ENCODE measurements around the gene LAMA5. TPM values are rescaled to one million over a fixed set of nuclear protein-coding genes. Genes with fewer than 3 reads are reported as not detected.
"Not testable (repeated sequence)": the region's sequence is repeated elsewhere in the genome, so short reads cannot be mapped to it uniquely, and the experiment has no call there.

Gene LAMA5
- total RNA-seq, 1 experiment from 2014 or later, result 29.7 TPM

DNA sequence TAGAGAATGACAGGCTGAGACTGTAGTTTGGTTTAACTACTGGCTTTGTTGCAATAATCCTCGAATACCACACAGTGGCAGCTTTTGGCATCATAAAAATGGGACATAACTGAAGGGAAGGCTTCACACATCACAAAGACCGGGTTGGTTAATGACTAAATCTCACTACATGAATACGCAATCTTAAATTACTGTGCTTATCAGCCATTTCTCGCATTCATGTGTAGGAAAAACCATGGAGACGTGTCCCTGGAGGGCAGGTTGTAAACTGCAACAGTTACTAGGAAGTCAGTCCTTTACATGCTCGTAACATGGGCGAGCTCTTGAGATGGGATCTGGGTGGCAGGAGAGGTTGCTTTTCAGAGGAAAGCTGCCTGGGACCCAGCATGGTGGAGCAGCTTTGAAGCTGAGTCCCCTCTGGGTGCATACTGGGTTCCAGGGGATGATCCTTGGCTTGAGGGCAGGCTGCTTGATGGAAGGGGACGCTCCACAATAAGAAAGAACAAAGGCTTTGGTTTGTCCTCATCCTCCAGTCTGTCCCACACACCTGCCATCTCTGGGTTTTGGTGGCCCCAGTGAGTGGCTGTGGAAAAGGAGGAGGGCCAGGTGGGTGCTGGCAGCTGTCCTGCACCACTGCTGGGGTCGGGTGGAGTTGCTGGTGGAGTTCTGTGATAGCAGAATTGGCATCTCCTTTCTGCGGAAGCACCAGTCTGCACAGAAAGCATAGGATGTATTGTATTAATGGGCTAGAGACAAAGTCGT is 21.9 kb upstream of the LAMA5 start:
- DNase-seq (ENCODE audit: low read depth), result no peak

DNA sequence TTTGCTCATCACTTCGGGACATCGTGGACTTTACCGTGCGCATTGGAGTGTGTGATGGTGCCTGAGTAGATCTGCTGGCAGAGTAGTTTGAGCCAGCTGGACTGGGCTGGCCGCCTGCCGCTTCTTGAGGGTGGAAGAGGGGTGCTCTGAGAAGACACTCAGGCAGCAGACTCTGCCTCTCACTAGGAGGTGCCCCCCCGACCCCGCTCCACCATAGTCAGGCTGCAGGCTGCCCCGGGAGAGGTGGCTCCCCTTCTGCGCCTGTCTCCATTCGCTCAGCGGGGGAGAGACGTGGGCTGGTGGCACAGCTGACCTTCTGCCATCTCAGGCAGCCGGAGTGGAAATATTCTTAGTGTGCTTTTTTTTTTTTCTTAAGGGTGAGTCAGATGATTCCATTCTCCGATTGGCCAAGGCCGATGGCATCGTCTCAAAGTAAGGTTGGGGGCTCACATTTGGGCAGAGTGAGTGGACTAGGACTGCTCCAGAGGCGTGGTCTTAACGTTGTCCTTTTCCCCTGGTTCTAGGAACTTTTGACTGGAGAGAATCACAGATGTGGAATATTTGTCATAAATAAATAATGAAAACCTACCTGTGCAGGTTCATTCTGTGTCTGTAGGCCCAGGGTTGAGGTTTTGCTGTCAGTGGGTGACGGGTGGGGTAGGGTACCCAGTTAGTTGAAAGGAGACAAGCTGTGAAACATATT is 21.0 kb upstream of the LAMA5 start:
- DNase-seq (ENCODE audit: low read depth), result no peak

DNA sequence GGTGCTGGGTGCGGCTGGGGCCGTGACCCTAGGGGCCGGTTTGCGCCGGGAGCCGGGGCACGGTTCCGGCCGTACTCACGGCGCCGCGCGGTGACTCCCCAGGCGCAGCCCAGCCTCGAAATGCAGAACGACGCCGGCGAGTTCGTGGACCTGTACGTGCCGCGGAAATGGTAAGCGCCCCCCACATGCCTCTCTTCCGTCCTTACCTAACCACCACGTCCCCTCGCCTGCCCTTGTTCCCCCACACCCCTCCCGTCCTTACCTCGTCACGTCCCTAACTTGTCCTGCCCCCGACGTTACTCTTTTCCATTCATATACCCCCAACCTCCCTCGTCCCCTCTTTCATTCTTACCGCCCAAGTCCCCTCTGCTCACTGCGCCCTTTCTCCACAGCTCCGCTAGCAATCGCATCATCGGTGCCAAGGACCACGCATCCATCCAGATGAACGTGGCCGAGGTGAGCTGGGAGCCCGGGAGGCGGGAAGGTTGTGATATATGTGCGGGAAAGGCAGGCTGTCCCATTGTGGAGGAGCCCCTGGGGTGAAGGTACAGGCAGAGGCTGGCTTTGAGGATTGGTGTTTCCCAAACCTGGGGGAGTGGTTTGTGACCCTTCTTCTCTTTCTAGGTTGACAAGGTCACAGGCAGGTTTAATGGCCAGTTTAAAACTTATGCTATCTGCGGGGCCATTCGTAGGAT is 20.3 kb upstream of the LAMA5 start:
- DNase-seq (ENCODE audit: low read depth), result no peak

DNA sequence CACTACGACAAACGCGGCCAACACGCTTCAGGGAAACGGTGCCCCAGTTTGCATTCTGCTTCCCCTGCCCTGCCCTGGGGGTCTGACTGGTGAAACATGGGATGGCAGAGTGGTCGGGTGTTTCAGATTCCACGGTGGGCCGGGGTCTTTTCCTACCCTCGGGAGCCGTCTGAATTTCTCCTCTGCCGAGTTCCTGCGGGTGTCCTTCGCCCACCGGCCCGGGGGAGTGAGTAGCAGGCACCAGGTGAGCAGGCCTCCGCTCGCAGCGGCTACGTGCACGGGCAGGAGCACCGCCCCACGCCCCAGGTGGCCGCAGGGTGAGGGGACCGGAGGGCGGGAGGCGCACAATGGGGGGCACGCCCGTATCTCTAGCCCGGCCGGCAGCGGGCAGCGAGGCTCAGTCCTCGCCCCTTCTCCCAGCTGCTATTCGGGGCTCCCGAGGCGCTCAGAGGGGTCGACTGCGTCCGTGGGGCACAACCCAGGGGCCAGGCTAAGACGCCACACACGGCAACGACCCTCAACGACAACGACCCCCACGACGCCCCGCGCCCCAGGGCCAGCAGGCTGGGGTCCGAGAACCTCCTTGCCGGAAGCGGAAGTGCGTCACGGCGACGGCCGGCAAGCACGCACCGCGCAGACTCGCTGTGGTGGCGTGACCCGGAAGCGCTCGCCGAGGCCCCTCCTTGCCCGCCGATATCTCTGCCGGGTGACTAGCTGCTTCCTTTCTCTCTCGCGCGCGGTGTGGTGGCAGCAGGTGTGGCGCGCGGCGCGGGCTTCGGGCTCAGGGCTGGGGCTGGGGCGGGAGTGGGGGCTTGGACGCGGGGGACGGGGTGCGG is 19.5 kb upstream of the LAMA5 start, which contains the start of gene RPS21:
RPS21 (plus strand) TSS at position 721 of the 836 bp plus-strand sequence. CDS start 236 bp downstream, outside the sequence.
- DNase-seq (ENCODE audit: low read depth), result peak; percentile 94

DNA sequence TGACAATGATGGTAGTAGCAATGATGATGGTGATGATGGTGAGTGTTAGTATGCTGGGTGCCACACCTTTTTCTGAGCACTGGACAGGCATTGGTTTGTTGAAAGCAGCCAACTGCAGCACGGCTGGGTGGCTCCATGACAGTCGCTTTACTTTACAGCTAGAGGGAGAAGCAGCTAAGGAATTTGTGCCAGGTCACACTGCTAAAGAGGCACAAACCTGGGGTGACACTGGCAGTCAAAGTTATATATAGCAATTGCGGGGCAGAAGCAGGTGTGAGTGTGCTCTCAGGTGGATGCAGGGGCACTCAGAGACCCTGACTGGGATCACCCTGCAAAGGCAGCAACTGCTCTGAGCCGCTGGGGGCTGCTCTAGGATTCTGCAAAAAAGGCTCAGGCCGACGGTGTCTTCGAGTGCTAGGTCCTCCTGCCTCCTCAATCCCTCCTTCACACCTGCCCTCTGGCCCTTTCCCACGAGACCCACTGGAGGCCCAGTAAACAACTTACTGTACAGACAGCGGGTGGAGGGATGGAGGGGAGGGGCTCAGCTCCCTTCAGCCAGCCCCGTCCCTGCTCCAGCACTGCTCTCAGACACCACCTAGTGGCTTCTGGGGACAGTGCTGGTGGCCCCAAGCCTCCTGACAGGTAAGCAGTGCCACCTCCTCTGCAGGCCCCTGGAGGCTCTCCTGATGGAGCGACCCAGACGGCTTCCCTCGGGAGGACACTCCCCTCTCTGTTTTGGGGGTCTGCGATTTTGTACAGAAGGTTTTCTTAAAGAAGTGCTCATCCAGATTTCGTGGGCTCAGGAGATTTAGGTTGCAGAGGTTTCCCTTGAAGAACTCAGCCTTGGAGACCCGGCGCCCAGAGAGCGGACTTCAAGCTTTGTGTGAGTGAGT is 15.4 kb upstream of the LAMA5 start:
- DNase-seq (ENCODE audit: low read depth), result peak; percentile 82

DNA sequence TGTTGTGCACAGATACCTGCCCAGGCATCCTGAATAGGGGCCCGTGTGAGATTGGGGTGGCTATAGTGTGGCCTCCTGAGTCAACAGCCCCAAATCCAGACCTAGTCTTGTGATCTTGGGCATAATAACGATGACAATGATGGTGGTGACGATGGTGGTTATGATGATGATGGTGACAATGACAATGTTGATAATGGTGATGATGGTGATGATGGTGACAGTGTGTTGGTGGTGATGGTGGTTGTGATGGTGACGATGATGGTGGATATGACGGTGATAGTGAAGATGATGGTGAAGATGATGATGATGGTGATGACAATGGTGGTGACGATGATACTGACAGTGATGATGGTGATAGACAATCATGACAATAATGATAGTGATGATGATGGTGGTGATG is 14.7 kb upstream of the LAMA5 start:
- DNase-seq (ENCODE audit: low read depth), result no peak

DNA sequence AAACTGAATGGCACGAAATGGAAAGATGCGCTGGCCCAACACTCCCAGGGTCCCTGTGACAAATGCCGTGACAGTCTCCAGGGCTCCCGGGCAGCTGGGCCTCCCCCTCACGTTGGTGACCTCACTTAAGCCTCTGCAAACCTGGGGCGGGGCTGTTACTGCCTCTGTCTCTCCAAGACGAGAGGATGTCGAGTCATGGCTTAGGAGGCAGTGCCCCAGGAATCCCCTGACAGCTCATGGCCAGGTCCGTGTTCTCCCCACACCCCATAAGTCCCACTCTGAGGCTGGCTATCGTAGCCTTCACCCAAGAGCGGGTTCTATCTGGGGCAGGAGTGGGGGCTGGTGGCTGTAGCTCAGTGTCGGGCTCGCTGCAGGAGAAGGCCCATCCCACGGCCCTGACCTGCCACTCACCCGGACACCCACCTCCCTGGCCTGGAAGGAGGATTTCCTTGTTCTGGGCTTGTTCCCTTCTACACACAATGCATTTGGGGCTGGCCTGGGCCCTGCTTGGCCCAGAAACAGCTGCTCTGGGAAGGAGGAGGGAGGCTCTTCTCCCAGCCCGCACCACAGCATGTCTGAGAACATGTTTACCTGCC is 14.2 kb upstream of the LAMA5 start:
- peak; percentile 89 for DNase-seq (ENCODE audit: low read depth)

DNA sequence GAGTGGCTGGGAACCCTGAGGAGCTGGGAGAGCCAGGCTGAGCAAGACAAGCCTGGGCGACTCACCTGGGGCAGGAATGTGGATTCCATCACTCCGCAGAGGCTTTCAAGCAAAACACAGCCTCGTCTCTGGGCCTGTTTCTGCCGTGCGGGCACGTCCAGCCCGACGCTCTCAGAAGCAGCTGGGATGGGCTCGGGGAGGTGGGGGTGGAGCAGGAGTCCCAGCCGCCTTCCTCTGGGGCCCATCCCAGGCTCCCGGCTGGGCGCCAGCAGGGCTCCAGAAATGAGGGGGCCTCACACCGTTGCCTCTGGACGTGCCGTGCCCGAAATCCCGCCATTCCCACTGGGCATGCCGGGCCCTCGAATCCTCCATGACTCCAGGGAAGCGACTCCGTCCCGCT is 11.1 kb upstream of the LAMA5 start:
- no peak for DNase-seq (ENCODE audit: low read depth)

DNA sequence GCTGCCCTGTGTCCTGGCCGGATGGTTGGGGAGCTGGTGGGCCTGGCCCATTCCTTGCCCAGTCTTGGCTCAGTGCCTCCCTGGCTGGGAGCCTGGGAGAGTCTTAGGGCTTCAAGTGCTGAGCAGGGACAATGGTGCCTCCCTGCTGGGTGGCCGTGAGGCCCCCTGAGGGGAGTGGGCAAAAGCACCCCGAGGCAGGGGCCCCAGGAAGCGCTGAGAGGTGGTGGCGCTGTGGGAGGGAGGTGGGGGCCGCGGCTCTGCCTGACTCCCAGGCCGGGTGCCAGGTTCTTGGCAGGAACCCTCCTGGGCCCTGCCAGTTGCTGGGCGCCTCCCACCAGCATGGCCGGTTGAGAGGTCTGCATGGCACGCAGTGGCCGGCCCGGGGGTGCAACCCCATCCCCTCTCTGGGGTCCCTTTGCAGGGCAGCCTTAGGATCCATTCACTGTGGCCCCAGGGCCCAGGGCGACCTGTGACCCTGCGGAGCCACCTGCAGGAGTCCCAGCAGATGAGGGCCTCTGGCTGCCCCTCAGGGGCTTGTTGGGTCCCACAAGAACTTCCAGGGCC is 10.6 kb upstream of the LAMA5 start:
- no peak for DNase-seq (ENCODE audit: low read depth)

DNA sequence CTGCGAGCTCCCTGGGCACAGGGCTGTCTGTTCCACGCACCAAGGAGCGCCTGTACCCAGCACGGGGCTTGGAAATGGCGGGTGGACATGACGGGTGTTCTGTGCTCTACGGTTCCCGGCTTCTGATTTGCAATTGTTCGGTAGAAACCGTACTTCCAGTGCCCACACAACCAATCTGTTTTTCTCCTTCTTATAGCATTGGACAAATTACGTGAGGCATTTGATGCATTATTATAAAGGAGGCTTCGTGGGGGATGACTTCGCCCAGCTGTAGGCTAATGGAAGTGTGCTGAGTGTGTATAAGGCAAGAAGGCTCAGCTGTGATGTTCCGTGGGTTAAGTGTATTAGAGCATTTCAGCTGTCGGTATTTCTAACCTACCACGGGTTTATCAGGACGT is 10.0 kb upstream of the LAMA5 start:
- DNase-seq (ENCODE audit: low read depth), result no peak

DNA sequence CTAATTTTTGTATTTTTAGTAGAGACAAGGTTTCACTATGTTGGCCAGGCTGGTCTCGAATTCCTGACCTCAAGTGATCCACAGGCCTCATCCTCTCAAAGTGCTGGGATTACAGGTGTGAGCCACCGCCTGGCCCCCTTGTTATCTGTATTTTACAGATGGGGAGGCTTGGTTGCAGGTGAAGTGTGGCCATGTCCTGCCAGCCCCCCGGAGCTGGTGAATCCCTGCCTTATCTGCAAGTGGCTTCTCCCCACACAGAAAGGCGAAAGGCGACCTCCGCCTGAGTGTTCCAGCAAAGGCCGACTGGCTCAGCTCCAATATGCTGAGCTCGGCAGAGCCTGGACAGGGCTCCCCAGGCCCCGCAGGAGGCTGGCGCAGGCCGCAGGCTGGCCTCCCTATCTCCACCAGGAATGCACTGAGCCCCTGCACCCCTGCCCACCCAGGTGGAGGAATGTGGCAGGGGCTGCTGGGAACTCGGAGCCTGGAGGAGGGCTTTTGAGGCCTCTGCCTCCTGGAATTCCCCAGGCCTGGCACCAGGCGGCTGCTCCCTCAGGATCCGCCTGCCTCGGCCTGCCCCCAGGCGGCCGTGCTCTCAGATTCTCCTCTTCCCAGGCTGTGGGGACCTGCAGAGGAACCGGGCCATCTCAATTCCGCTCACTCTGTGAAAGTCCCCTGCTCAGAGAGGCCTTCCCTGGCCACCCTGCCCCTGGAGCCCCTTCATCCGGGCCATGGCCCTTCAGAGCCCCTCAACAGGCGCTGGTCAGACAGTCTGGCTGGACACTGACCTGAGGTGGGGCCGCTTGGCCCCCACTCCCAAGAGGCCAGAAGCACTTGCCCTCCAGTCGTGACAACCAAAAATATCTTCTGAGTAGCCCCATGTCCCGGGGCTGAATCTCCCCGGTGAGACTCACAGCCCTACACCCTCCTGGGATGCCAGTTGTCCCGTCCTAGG is 9.3 kb upstream of the LAMA5 start:
- no peak for DNase-seq (ENCODE audit: low read depth)

DNA sequence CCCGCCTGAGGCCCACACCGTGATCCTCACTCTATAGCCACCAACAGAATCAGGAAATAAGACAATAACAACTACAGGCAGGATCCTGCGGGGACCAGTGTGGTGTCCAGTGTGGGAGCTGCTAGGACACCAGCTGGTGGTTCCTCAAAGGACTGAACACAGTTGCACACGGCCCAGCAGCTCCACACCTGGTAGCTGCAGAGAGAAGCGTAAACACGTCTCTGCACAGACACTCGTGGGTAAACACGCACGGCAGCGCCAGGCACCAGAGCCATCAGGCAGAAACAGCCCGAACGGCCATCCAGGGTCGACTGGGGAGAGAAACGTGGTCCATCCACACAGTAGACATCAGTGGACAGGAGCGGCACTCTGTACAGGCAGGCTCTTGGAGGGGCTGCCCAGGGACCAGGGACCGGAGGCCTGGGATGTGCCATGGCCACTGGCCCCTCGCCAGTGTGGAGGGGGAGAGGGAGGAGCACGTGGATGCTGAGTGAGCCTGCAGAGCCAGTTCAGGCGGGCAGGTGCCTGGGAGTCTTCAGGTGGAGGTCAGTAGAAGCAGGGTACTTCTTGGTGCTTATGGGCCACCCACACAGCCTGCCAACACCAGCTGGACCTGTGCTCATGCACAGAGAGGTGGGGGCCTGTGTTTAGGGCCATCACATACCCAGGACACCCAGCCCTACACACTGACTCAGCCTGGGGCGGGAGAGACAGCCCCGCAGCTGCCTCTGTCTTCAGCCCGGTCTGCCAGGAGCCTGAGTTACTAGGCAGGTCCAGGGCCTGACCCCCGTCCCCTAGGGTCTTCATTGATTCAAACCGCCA is 7.4 kb upstream of the LAMA5 start:
- DNase-seq (ENCODE audit: low read depth), result no peak

DNA sequence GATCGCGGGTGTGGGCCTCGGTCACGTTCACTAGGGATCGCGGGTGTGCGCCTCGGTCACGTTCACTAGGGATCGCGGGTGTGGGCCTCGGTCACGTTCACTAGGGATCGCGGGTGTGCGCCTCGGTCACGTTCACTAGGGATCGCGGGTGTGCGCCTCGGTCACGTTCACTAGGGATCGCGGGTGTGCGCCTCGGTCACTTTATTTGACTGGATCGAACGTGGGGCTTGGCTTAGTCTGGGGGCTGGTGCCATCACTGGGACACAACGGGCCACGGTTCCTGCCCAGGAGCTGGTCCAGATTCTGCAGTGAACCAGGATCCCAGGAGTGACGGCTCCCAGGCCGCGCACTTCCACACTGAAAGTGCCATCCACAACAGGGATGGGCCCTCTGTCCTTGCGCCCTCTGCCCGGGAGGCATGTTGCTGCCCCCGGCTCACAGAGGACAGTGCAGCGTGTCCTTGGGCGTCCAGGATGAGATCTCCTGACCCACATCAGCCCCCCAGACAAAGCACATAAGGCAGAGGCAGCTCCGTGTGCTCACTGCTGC is 6.6 kb upstream of the LAMA5 start:
- not testable (repeated sequence) for DNase-seq (ENCODE audit: low read depth)

DNA sequence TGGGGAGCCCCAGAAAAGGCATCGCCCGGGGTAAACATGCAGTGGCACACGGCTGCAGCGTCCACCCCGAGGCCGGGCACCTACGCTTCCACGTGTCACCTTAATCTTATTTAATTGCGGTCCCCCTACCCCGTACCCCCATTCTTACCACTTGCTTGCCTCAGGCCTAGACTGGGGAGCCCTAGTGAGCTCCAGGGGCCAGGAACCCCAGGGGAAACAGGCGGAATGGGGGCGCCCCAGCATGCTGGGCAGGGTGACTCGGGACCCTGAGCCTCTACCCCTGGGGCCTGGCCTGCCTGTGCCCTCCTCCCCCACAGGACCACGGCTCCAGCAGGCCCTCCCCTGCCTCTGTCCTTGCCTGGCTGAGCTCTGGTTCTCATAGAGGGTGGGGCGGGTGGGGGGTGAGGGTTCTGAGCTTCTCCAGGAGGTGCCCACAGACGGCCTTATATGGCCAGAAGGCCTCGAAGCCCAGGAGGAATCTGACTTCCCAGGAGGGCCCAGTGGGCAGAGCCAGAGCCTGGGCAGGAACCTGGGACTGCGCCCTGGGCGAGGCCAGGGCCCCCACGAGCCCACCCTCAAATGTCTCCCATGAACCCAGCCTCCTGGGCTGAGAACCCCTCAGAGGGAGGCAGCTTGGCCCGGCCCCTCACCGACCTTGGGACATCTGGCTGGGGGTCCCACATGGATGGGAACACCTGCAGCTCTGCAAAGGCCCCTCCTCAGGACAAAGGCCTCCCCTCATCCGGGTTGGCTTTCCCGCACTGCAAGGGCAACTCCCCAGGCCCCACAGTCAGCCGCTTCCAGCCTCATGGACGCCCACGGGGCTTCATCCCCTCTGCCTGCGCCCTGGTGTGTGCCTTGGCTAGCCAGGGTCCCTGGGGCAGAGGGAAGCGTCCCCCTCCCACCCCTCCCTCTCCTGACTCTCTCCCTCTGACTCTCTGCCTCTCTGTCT is 5.2 kb upstream of the LAMA5 start:
- no peak for DNase-seq (ENCODE audit: low read depth)

DNA sequence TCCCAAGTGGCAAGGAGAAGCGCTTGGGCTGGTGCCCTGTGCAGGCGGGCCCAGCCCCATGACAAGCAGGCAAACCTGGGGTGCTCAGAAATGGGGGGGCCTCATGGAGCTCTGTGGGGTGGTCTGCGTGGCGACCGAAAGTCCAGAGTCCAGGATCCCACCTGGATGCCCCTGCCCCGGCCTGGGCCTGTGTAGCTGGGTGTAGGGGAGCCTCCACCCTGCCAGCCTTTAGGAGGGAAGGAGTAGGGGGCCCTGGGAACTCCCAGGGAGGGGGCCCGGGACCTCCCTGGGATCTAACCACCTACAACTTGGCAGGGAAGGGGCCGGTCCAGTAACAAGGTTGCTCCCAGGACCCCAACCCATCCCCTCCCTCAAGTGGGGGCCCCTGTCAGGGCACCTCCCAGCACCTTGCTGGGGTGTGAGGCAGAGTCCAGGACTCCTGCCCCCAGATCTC is 4.5 kb upstream of the LAMA5 start:
- no peak for DNase-seq (ENCODE audit: low read depth)

All from M059J (cell line).